Raji (cell line): ENCODE results near the gene ADGRG1.

Experiments used
- POLR2A ChIP-seq: IDR thresholded peaks from 2 replicates; pipeline ENCODE4 v1.6.1; 2011; ENCODE audit warnings: low read depth, low read length, control low read depth; ENCODE audit not compliant: insufficient read depth

Gene ADGRG1

GRCh38 chr16:57681950-57682728, 53.7 kb downstream of the ADGRG1 start:
- no peak for TF ChIP-seq POLR2A

DNA sequence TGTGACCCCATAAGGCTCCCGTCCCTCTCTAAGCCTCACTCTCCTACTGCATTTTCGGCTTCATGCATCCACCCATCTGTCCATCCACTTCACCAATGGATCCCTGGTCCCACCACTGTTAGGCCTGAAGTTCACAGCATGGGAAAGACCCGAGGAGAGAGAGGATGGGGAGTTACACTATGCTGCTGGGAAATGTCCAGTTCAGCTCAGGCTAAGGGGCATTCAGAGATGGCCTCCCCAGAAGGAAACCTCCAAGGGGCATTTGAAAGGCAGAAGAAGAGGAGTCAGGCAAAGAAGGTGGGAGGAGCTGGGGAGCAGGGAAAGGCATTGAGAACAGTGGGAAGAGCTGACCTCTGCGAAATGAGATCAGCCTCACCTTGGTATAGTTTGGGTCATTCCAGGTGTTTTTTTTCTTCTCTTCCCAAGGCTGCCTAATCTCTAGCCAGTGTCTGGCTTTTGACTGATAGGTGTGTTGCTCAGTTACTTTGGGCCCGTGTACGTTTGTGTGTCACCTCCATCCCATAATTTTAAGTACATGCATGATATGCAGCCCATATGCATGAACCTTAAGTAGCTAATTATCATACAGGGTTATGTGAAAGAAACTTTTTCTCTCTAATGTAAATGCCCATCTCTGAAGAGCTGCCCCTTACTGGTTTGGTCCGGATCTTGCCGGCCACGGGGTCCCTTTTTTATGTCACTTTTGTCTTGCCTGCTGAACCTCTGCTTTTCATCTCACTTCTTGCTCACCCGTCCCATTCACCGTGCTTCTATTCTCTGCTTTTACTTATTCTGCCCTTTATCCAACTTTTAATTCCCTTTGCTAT, 54.6 kb downstream of the ADGRG1 start:
- no peak for TF ChIP-seq POLR2A

GRCh38 chr16:57683636-57684545, 55.5 kb downstream of the ADGRG1 start:
- no peak for TF ChIP-seq POLR2A

- no peak for TF ChIP-seq POLR2A
Observed at GRCh38 chr16:57684626-57685358, 56.4 kb downstream of the ADGRG1 start.

GRCh38 chr16:57685633-57686032, 57.2 kb downstream of the ADGRG1 start:
- no peak for TF ChIP-seq POLR2A

DNA sequence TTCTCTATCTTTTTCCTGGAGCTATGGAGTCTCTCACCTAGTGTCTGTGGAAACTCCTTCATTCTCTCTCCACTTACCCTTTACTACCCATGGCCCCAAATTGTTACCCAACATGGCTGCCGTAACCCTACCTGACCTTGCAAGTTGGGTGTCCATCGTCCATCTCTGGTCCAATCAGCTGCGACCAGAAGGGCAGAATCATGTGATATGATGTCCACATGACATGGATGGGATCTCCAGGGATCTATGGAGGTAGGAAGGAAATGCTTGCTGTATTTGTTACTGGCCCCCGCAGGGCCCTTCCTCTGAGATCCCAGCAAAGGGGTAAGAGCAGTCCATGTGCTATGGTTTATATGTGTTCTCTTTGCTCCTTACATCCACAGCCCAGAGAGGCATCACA, 58.1 kb downstream of the ADGRG1 start:
- no peak for TF ChIP-seq POLR2A

GRCh38 chr16:57687363-57687929, 59.0 kb downstream of the ADGRG1 start:
- TF ChIP-seq POLR2A: no peak

- TF ChIP-seq POLR2A: no peak
Observed at GRCh38 chr16:57688487-57688986, 60.1 kb downstream of the ADGRG1 start.

GRCh38 chr16:57688987-57689761, 60.7 kb downstream of the ADGRG1 start:
- no peak for TF ChIP-seq POLR2A

- TF ChIP-seq POLR2A: no peak
Observed at GRCh38 chr16:57689762-57690558, 61.5 kb downstream of the ADGRG1 start.

DNA sequence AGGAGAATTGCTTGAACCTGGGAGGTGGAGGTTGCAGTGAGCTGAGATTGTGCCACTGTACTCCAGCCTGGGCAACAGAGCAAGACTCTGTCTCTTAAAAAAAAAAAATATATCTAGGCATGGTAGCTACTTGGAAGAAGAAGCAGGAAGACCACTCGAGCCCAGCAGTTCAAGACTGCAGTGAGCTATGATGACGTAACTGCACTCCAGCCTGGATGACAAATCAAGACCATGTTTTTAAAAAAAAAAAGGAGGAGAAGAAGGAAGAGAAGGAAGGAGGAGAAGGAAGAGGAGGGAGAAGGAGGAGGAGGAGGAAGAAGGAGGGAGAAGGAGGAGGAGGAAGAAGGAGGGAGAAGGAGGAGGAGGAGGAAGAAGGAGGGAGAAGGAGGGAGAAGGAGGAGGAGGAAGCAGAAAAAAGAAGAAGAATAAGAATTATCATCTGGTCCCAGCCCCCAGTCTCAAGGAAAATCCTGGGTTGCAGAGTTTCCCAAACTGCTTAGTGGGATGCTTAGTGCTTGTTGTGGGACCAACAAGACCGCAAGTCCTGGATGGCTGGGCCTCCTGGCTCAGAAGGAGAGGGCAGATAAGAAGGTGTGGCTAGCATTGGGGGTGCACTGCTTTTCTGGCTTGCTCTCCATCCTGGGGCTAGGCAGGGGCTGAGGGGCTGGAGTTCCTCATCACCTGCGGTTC, 62.5 kb downstream of the ADGRG1 start:
- TF ChIP-seq POLR2A: no peak

DNA sequence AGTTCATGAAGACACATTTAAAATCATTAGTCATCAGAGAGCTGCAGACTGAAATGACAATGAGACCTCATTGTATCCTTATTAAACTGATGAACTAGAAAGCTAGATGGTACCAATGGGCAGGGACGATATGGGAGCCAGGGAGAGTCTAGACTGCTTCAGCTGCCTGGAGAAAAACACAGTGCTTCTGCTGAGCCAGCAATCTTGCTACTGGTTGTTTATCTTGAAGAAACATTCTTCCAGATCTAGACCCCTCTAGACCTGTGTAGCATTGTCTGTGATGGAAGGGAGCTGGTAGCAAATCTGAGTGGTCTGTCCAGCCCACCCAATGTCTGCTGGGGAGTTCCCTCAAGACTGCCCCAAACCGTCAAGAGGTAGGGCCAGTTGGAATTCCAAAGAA, 64.2 kb downstream of the ADGRG1 start:
- TF ChIP-seq POLR2A: no peak
